ENCODE data around the gene FMNL2. TPM values are rescaled to one million over a fixed set of nuclear protein-coding genes. Genes with fewer than 3 reads are reported as not detected.

Gene FMNL2
- total RNA-seq, 1 donor from 2014 or later, result 12.0 TPM

- Histone ChIP-seq H3K9me3 (no peaks in the 10 kb centered on the region), H3K4me3 (no peak overlapping the region), H3K27ac (no peak overlapping the region), H3K4me1 (peaks cover 0 to 9% of the 10 kb centered on the region in 2 donors), H3K36me3 (no peaks in the 10 kb centered on the region), H3K27me3 (no peaks in the 10 kb centered on the region)
- TF ChIP-seq, protein P1, sequence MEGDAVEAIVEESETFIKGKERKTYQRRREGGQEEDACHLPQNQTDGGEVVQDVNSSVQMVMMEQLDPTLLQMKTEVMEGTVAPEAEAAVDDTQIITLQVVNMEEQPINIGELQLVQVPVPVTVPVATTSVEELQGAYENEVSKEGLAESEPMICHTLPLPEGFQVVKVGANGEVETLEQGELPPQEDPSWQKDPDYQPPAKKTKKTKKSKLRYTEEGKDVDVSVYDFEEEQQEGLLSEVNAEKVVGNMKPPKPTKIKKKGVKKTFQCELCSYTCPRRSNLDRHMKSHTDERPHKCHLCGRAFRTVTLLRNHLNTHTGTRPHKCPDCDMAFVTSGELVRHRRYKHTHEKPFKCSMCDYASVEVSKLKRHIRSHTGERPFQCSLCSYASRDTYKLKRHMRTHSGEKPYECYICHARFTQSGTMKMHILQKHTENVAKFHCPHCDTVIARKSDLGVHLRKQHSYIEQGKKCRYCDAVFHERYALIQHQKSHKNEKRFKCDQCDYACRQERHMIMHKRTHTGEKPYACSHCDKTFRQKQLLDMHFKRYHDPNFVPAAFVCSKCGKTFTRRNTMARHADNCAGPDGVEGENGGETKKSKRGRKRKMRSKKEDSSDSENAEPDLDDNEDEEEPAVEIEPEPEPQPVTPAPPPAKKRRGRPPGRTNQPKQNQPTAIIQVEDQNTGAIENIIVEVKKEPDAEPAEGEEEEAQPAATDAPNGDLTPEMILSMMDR (IDR thresholded peaks at IDR 0.05), result no peak
- intact Hi-C loops (cut with DNase I), result no loop called here
- no peak for DNase-seq (ENCODE audit: low spot score in 2 of 2)
Measured at GRCh38 chr2:152550386-152550785, 215.4 kb downstream of the FMNL2 start.

DNA sequence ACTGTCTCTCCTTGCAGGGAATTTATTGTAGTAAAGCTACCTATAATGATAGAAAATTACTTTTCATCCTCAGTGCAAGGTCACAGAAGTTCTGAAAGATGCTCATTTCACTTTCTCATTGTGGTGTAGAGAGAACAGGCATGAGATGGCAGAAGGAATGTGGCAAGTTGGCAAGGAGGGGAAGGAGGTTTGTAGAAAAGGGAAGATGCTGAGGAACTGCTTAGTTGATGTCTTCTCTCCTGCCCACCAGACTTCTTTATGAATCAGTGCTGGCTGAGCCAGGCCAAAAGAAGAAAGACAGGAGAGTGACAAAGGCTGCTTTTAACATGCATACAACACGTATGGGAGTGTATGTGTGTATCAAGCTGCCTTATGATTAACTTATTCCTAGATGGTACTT is 217.9 kb downstream of the FMNL2 start:
- Histone ChIP-seq H3K9me3 (no peaks in the 10 kb centered on the region), H3K36me3 (no peaks in the 10 kb centered on the region), H3K4me3 (no peak overlapping the region), H3K4me1 (peaks cover 0 to 5% of the 10 kb centered on the region in 2 donors), H3K27me3 (no peaks in the 10 kb centered on the region), H3K27ac (no peak overlapping the region)
- TF ChIP-seq, protein P1 (IDR thresholded peaks at IDR 0.05), result no peak
- intact Hi-C loops (cut with DNase I), result no loop called here
- DNase-seq (ENCODE audit: low spot score in 2 of 2), result no peak

DNA sequence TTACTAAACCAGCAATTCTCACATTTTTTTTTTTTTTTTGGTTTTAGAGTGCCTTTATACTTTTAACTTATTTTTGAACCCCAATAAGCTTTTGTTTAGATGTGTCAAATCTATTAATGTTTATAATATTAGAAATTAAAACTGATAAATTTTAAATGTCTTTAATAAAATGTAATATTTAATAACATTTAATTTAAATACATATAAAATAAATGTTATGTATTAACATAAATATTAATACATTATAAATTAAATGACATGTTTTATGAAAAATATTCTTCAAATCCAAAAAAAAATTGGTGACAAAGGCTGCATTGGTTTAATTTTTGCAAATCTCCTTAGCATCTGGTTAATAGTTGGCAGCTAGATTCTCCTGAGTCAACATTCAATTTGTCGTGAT is 218.5 kb downstream of the FMNL2 start:
- Histone ChIP-seq H3K4me3 (no peak overlapping the region), H3K9me3 (no peaks in the 10 kb centered on the region), H3K36me3 (no peaks in the 10 kb centered on the region), H3K4me1 (no peaks in the 10 kb centered on the region), H3K27me3 (no peaks in the 10 kb centered on the region), H3K27ac (no peak overlapping the region)
- intact Hi-C loops (cut with DNase I), result no loop called here
- TF ChIP-seq, protein P1 (IDR thresholded peaks at IDR 0.05), result no peak
- no peak for DNase-seq (ENCODE audit: low spot score in 2 of 2)

GRCh38 chr2:152555048-152555447 is 220.1 kb downstream of the FMNL2 start:
- intact Hi-C loops (cut with DNase I), result no loop called here
- H3K9me3 ChIP-seq, result no peaks in the 10 kb centered on the region
- H3K4me1 ChIP-seq, result no peaks in the 10 kb centered on the region
- H3K27ac ChIP-seq, result no peak overlapping the region
- no peaks in the 10 kb centered on the region for H3K27me3 ChIP-seq
- no peak for DNase-seq (ENCODE audit: low spot score in 2 of 2)
- H3K36me3 ChIP-seq, result no peaks in the 10 kb centered on the region
- H3K4me3 ChIP-seq, result no peak overlapping the region
- TF ChIP-seq, protein P1 (IDR thresholded peaks at IDR 0.05), result no peak

- Histone ChIP-seq H3K4me1 (no peaks in the 10 kb centered on the region), H3K9me3 (no peaks in the 10 kb centered on the region), H3K27me3 (no peaks in the 10 kb centered on the region), H3K36me3 (peaks cover 0 to 9% of the 10 kb centered on the region in 2 donors), H3K27ac (no peak overlapping the region), H3K4me3 (no peak overlapping the region)
- no peak for DNase-seq (ENCODE audit: low spot score in 2 of 2)
- TF ChIP-seq, protein P1 (IDR thresholded peaks at IDR 0.05), result no peak
- intact Hi-C loops (cut with DNase I), result no loop called here
Measured at GRCh38 chr2:152556506-152556905, 221.5 kb downstream of the FMNL2 start.

GRCh38 chr2:152557273-152557888 is 222.4 kb downstream of the FMNL2 start:
- no peaks in the 10 kb centered on the region for H3K27me3 ChIP-seq
- TF ChIP-seq, protein P1 (IDR thresholded peaks at IDR 0.05), result no peak
- no peak for DNase-seq (ENCODE audit: low spot score in 2 of 2)
- intact Hi-C loops (cut with DNase I), result no loop called here
- no peak overlapping the region for H3K4me3 ChIP-seq
- H3K27ac ChIP-seq, result no peak overlapping the region
- H3K4me1 ChIP-seq, result no peaks in the 10 kb centered on the region
- H3K9me3 ChIP-seq, result no peaks in the 10 kb centered on the region
- H3K36me3 ChIP-seq, result peaks cover 0 to 9% of the 10 kb centered on the region in 2 donors
